ENCODE measurements around the gene PAX3.

The PAX3 gene

DNA sequence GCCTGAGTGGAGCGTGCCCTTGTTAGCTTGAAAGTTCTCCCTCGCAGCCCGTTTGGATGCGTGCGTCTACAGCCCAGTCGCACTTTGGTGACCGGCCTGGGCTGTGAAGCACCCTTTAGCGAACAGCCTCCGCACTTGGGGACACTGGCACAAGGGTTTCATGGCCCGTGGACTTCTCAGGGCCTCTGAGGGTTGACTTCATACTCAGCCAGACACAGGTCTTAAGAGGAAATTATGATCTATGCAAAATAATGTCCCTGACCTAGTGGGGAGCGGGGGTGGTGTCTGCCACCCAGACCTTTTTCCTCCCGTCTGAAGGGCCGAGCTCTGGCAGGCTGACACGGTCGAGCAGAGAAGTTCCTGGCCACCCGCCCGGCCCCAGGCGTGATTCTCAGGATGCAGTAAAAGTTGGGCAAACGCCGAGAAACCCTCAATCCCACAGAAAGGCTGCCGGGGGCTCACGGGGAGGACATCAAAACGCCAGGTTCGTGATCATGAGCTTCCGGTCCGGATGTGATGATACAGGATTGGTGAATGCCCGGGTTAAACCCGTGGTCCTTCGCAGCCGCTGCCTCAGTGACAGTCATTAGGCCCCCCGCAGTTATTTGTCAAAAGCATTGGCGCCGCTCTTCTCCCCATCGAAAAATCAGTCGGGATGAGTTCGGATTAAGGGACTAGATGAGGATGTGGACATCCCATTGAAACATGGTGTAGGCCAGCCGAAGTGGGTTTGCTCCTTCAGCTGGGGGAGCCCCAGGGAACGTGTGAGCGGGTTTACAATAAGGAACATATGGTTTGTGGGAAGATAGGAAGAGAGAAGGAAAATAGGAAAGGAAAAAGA lies 3.6 kb upstream of the PAX3 start:
- no peak overlapping the region for H3K9ac ChIP-seq (ENCODE audit: low read length)
- peaks cover 79% of the 10 kb centered on the region for H3K4me1 ChIP-seq (ENCODE audit: control insufficient read depth, insufficient read depth, low read length)
- H3K9me3 ChIP-seq (ENCODE audit: control insufficient read depth, insufficient read depth, low read depth, low read length), result no peaks in the 10 kb centered on the region
- H3K4me3 ChIP-seq (ENCODE audit: low read depth, low read length), result peak overlapping the region; percentile 17; the same call in 1 of the 2 replicates
- H3K36me3 ChIP-seq (ENCODE audit: control insufficient read depth, insufficient read depth, low read length), result no peaks in the 10 kb centered on the region
- H3K27ac ChIP-seq (ENCODE audit: low read depth, low read length), result no peak overlapping the region
- peaks cover 100% of the 10 kb centered on the region for H3K27me3 ChIP-seq (ENCODE audit: control insufficient read depth, insufficient read depth, low read length)

DNA sequence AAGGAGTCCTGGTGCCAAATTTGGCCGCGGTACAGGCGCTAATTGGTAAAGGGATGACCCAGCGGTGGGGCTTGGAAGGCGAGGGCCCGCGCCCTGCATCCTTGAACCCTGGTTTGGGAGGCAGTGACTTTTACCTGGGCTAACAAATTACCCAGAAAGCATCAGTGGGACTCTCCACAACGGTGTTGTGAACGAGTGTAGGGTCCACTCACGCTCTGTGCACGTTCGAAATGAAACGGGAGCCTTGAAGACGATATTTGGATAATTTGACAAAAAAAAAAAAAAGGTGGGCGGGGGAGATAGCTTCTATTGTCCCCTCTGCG lies 3.0 kb upstream of the PAX3 start:
- H3K9ac ChIP-seq (ENCODE audit: low read length), result no peak overlapping the region
- H3K9me3 ChIP-seq (ENCODE audit: control insufficient read depth, insufficient read depth, low read depth, low read length), result no peaks in the 10 kb centered on the region
- peak overlapping the region; percentile 27; the same call in 1 of the 2 replicates for H3K4me3 ChIP-seq (ENCODE audit: low read depth, low read length)
- no peak overlapping the region for H3K27ac ChIP-seq (ENCODE audit: low read depth, low read length)
- no peaks in the 10 kb centered on the region for H3K36me3 ChIP-seq (ENCODE audit: control insufficient read depth, insufficient read depth, low read length)
- peaks cover 80% of the 10 kb centered on the region for H3K4me1 ChIP-seq (ENCODE audit: control insufficient read depth, insufficient read depth, low read length)
- peaks cover 100% of the 10 kb centered on the region for H3K27me3 ChIP-seq (ENCODE audit: control insufficient read depth, insufficient read depth, low read length)

GRCh38 chr2:222301053-222301795 lies 2.4 kb upstream of the PAX3 start:
- Histone ChIP-seq H3K4me3 (ENCODE audit: low read depth, low read length) (peak overlapping the region; percentile 43; the same call in 1 of the 2 replicates), H3K9ac (ENCODE audit: low read length) (no peak overlapping the region), H3K27me3 (ENCODE audit: control insufficient read depth, insufficient read depth, low read length) (peaks cover 100% of the 10 kb centered on the region), H3K9me3 (ENCODE audit: control insufficient read depth, insufficient read depth, low read depth, low read length) (no peaks in the 10 kb centered on the region), H3K36me3 (ENCODE audit: control insufficient read depth, insufficient read depth, low read length) (no peaks in the 10 kb centered on the region), H3K4me1 (ENCODE audit: control insufficient read depth, insufficient read depth, low read length) (peaks cover 76% of the 10 kb centered on the region), H3K27ac (ENCODE audit: low read depth, low read length) (no peak overlapping the region)

- H3K36me3 ChIP-seq (ENCODE audit: control insufficient read depth, insufficient read depth, low read length), result no peaks in the 10 kb centered on the region
- H3K27me3 ChIP-seq (ENCODE audit: control insufficient read depth, insufficient read depth, low read length), result peaks cover 100% of the 10 kb centered on the region
- no peaks in the 10 kb centered on the region for H3K9me3 ChIP-seq (ENCODE audit: control insufficient read depth, insufficient read depth, low read depth, low read length)
- no peak overlapping the region for H3K9ac ChIP-seq (ENCODE audit: low read length)
- peaks cover 71% of the 10 kb centered on the region for H3K4me1 ChIP-seq (ENCODE audit: control insufficient read depth, insufficient read depth, low read length)
- H3K4me3 ChIP-seq (ENCODE audit: low read depth, low read length), result peak overlapping the region; percentile 43; the same call in 1 of the 2 replicates
- H3K27ac ChIP-seq (ENCODE audit: low read depth, low read length), result no peak overlapping the region
Measured at GRCh38 chr2:222300726-222301052, 1.9 kb upstream of the PAX3 start.

- Histone ChIP-seq H3K27me3 (ENCODE audit: control insufficient read depth, insufficient read depth, low read length) (peaks cover 100% of the 10 kb centered on the region), H3K4me1 (ENCODE audit: control insufficient read depth, insufficient read depth, low read length) (peaks cover 72% of the 10 kb centered on the region), H3K9ac (ENCODE audit: low read length) (no peak overlapping the region), H3K4me3 (ENCODE audit: low read depth, low read length) (peak overlapping the region; percentile 43; the same call in 1 of the 2 replicates), H3K36me3 (ENCODE audit: control insufficient read depth, insufficient read depth, low read length) (no peaks in the 10 kb centered on the region), H3K9me3 (ENCODE audit: control insufficient read depth, insufficient read depth, low read depth, low read length) (no peaks in the 10 kb centered on the region), H3K27ac (ENCODE audit: low read depth, low read length) (no peak overlapping the region)
Measured at GRCh38 chr2:222299906-222300725, 1.3 kb upstream of the PAX3 start.

DNA sequence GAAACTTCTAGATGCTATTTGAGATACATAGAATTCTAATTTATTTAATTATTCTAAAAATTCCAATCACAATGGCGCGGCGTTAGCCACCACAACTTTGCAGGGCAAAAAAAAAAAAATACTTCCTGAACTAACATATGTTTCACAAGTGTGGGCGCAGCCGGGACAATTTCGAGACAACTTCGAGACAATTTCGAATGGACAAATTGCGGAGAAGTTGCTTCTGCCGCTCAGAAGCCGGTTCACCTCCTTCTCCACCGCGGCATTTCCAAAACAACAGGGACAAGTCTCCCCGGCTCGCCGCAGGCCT lies 842 bp downstream of the PAX3 start:
- Histone ChIP-seq H3K36me3 (ENCODE audit: control insufficient read depth, insufficient read depth, low read length) (no peaks in the 10 kb centered on the region), H3K9ac (ENCODE audit: low read length) (peak overlapping the region; percentile 43), H3K9me3 (ENCODE audit: control insufficient read depth, insufficient read depth, low read depth, low read length) (no peaks in the 10 kb centered on the region), H3K27ac (ENCODE audit: low read depth, low read length) (no peak overlapping the region), H3K4me1 (ENCODE audit: control insufficient read depth, insufficient read depth, low read length) (peaks cover 81% of the 10 kb centered on the region), H3K27me3 (ENCODE audit: control insufficient read depth, insufficient read depth, low read length) (peaks cover 100% of the 10 kb centered on the region), H3K4me3 (ENCODE audit: low read depth, low read length) (peak overlapping the region; percentile 59)

DNA sequence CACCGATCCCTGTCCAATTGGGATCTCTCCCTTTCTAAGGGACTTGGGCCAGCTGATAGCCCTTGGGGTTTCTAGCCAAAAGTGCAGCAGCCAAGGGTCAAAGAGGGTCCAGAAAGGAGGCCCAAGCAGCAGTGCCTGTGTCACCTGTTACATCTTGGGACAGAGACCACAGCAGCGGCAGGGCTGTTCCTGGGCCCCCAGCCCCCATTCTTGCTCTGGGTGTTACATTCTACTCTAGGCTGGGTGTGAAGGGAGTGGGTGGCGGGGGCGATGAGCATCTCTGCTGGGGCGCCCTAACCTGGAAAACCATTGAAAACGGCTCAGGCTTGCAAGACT lies 1.2 kb downstream of the PAX3 start:
- Histone ChIP-seq H3K4me1 (ENCODE audit: control insufficient read depth, insufficient read depth, low read length) (peaks cover 81% of the 10 kb centered on the region), H3K9me3 (ENCODE audit: control insufficient read depth, insufficient read depth, low read depth, low read length) (no peaks in the 10 kb centered on the region), H3K27ac (ENCODE audit: low read depth, low read length) (no peak overlapping the region), H3K36me3 (ENCODE audit: control insufficient read depth, insufficient read depth, low read length) (no peaks in the 10 kb centered on the region), H3K9ac (ENCODE audit: low read length) (no peak overlapping the region), H3K4me3 (ENCODE audit: low read depth, low read length) (peak overlapping the region; percentile 59), H3K27me3 (ENCODE audit: control insufficient read depth, insufficient read depth, low read length) (peaks cover 100% of the 10 kb centered on the region)

GRCh38 chr2:222296911-222297599 lies 1.7 kb downstream of the PAX3 start:
- no peaks in the 10 kb centered on the region for H3K36me3 ChIP-seq (ENCODE audit: control insufficient read depth, insufficient read depth, low read length)
- no peak overlapping the region for H3K9ac ChIP-seq (ENCODE audit: low read length)
- H3K4me3 ChIP-seq (ENCODE audit: low read depth, low read length), result peak overlapping the region; percentile 59; the same call in 1 of the 2 replicates
- H3K9me3 ChIP-seq (ENCODE audit: control insufficient read depth, insufficient read depth, low read depth, low read length), result no peaks in the 10 kb centered on the region
- H3K4me1 ChIP-seq (ENCODE audit: control insufficient read depth, insufficient read depth, low read length), result peaks cover 81% of the 10 kb centered on the region
- H3K27me3 ChIP-seq (ENCODE audit: control insufficient read depth, insufficient read depth, low read length), result peaks cover 100% of the 10 kb centered on the region
- no peak overlapping the region for H3K27ac ChIP-seq (ENCODE audit: low read depth, low read length)

- Histone ChIP-seq H3K27ac (ENCODE audit: low read depth, low read length) (no peak overlapping the region), H3K4me1 (ENCODE audit: control insufficient read depth, insufficient read depth, low read length) (peaks cover 81% of the 10 kb centered on the region), H3K27me3 (ENCODE audit: control insufficient read depth, insufficient read depth, low read length) (peaks cover 100% of the 10 kb centered on the region), H3K9ac (ENCODE audit: low read length) (no peak overlapping the region), H3K36me3 (ENCODE audit: control insufficient read depth, insufficient read depth, low read length) (no peaks in the 10 kb centered on the region), H3K9me3 (ENCODE audit: control insufficient read depth, insufficient read depth, low read depth, low read length) (no peaks in the 10 kb centered on the region), H3K4me3 (ENCODE audit: low read depth, low read length) (peak overlapping the region; percentile 59; the same call in 1 of the 2 replicates)
Measured at GRCh38 chr2:222296311-222296741, 2.5 kb downstream of the PAX3 start.

- Histone ChIP-seq H3K27me3 (ENCODE audit: control insufficient read depth, insufficient read depth, low read length) (peaks cover 94% of the 10 kb centered on the region), H3K4me1 (ENCODE audit: control insufficient read depth, insufficient read depth, low read length) (peaks cover 75% of the 10 kb centered on the region), H3K27ac (ENCODE audit: low read depth, low read length) (no peak overlapping the region), H3K9me3 (ENCODE audit: control insufficient read depth, insufficient read depth, low read depth, low read length) (no peaks in the 10 kb centered on the region), H3K36me3 (ENCODE audit: control insufficient read depth, insufficient read depth, low read length) (no peaks in the 10 kb centered on the region), H3K4me3 (ENCODE audit: low read depth, low read length) (peak overlapping the region; percentile 34; the same call in 1 of the 2 replicates), H3K9ac (ENCODE audit: low read length) (no peak overlapping the region)
Measured at GRCh38 chr2:222295368-222296062, 3.3 kb downstream of the PAX3 start.
